Measurements from ENCODE around the gene ALOX12.

Gene ALOX12

DNA sequence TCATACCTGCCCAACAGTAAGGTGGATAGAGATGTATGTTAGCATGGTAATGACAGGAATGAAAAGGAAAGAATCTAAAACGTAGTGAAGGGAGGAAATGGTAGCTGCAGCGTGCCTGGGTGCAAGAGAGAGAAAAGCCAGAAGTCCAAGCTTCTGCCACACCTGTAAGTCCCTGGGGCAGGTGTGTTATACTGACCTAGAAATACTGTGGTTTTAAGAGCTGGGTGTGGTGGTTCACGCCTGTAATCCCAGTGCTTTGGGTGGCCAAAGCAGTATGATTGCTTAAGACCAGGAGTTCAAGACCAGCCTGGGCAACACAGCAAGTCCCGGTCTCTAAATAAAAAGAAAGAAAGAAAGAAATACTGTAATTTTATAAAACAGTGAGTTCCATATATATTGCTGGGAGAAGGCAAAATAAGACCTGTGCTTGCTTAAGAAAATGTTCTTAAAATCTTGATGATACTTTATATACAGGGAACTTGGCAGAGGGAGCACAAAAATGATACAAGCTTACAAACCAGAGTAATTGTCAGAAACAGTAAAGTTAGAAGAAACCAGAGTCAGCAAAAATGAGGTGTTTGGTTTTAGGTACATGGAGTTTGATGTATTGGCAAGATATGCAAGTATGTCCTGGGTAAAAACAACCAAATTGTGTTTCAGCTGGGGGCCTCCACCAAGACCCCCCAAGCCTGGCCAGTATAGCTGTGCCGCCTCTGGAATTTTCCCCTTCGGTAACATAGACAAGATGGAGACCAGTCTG, 6.6 kb downstream of the ALOX12 start:
- no peak for DNase-seq

GRCh38 chr17:7003745-7004144, 7.9 kb downstream of the ALOX12 start:
- DNase-seq, result no peak

- DNase-seq, result peak; percentile 49
Measured at GRCh38 chr17:7004398-7005253, 8.8 kb downstream of the ALOX12 start.

- no peak for DNase-seq
Measured at GRCh38 chr17:7005716-7006115, 9.9 kb downstream of the ALOX12 start.

- no peak for DNase-seq
Measured at GRCh38 chr17:7007143-7007542, 11.3 kb downstream of the ALOX12 start.

DNA sequence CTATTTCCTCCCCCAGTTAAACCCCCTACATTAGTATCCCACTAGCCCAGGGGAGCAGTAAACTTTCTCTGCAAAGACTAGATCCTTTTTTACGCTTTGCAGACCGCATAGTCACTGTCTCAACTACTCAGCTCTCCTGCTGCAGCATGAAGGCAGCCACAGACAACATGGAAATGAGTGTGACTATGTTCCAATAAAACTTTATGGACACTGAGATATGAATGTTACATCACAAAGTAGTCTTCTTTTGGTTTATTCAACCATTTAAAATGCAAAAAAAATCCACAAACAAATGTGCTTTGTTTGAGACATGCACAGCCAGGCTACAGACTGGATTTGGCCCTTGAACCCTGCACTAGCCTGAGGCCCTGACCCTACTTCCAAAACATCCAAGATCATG, 14.7 kb downstream of the ALOX12 start:
- no peak for DNase-seq

DNA sequence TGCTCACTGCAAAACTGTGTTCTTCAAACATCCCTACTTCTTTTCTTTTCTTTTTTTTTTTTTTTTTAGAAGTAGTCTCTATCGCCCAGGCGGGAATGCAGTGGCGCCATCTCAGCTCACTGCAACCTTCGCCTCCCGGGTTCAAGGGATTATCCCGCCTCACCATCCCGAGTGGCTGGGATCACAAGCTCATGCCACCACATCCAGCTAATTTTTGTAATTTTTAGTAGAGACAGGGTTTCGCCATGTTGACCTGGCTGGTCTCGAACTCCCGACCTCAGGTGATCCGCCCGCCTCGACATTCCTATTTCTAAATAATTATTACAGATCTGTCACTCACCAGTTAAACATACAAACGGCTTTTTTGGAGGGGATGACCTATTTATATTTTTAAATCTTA, 15.6 kb downstream of the ALOX12 start:
- no peak for DNase-seq

DNA sequence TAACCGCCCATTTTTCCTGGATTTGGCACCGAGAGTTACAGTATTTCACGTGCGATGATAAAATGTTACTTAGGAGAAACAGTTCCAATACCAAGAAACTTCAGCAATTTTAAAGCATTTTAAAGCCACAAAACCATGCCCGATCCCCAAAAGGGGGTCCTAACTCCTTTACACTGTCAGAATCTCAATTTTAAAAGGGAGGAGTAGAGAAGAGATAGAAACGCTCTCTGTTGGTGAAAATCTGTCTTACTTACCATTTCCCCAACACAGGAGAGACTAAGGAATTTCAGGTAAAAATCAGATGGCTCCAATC, 16.0 kb downstream of the ALOX12 start:
- no peak for DNase-seq

- DNase-seq, result peak; percentile 63
Measured at GRCh38 chr17:7014261-7014994, 18.6 kb downstream of the ALOX12 start.

- DNase-seq, result no peak
Measured at GRCh38 chr17:7014995-7015958, 19.4 kb downstream of the ALOX12 start.

DNA sequence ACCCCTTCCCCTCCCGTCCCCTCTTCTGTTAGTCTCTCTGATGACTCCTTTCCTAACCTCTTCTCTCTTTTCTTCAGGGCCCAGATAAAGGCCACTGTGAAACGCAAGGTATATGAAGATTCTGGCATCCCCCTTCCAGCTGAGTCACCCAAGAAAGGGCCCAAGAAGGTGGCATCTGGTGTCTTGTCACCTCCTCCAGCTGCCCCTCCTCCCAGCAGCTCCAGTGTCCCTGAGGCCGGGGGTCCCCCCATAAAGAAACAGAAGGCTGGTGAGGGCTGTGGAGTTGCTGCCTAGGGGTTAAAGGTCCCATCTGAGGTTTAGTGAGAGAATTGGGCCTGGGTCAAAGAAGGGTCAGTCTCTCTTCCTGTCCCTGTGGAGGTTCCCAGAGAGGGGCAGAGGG, 20.6 kb downstream of the ALOX12 start:
- no peak for DNase-seq

DNA sequence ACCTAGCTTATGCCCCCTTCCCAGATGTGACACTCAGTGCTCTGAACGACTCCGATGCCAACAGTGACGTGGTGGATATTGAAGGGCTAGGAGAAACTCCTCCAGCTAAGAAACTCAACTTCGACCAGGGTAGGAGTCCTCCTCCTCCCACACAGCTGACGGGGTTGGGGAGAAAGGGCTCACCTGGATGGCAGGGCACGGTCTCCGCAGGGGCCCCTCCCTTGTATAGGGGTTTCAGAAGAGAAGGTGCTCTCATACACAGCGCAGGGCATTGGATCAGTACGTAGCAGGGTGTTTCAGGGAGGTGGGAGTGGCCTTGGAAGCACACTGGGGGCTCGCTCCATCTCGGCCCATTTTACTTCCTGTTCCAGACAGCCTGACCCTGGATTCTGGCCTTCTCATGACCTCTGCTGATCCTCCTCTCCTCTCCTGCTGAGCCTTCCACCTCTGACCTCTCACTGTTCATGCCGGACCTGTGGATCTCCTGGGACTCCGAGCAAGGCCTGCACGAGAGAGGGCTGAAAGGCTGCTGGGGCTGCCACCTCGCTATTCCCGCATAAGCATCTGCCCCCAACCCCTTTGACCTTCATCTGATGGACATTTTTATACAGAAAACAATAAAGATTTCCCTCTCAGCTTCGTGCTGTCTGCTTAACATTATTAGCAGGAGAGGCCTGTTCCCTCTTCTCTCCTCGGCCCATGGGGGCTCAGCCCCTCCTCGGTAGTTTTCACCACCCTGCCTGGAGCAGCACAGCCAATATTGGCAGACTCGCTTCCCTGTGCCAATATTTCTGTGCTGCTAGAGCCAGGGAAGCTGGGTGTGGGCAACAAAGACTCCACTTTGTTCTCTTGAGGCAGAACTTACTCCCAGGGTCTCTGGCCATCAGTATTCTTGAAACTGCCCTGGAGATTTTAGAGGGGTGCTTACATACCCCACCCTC, 21.3 kb downstream of the ALOX12 start:
- no peak for DNase-seq

DNA sequence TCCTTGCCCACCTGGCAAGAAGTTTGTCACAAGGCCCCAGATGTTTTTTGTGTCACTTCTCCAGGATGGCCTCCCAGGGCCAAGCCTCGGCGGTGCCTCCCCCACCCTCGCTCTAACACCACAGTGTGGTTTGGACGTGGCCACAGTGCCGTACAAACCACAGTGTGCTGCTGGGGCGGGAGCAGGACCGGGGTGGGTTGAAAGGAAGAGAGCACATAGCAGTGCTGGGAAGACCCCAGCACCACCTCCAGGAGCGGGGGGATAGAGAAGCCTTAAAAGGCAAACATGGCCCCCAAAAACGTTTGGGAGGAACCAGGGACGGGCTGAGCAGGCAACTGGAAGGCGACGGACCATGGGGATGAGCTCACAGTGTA, 22.0 kb downstream of the ALOX12 start:
- DNase-seq, result no peak

GRCh38 chr17:7018331-7018964, 22.6 kb downstream of the ALOX12 start:
- DNase-seq, result no peak

GRCh38 chr17:7019367-7019766, 23.5 kb downstream of the ALOX12 start:
- no peak for DNase-seq

- DNase-seq, result no peak
Measured at GRCh38 chr17:7019839-7020519, 24.1 kb downstream of the ALOX12 start.

- no peak for DNase-seq
Measured at GRCh38 chr17:7020894-7021664, 25.2 kb downstream of the ALOX12 start.

GRCh38 chr17:7021993-7022778, 26.3 kb downstream of the ALOX12 start:
- DNase-seq, result no peak
